Transverse colon (tissue), 4 donors: Measurements from ENCODE around the gene MDC1. TPM values are rescaled to one million over a fixed set of nuclear protein-coding genes. Genes with fewer than 3 reads are reported as not detected.

Source experiments
- DNase-seq: peaks from one replicate; pipeline ENCODE4 v3.0.0-alpha.2; 2019
- H3K27ac ChIP-seq, 4 donors: fragments of 200-600 bp; sonication (generic); 2 replicates each; pipeline ENCODE4 v1.5.1; 2016 to 2018; ENCODE audit warnings: inconsistent platforms in 4 of 4
- H3K27me3 ChIP-seq: fragments of 200-600 bp; sonication (generic); 2 replicates; pipeline ENCODE4 v1.5.1; 2017; ENCODE audit warnings: inconsistent platforms
- H3K36me3 ChIP-seq, 4 donors: fragments of 200-600 bp; sonication (generic); 2 replicates each; pipeline ENCODE4 v1.5.1; 2017 to 2019; ENCODE audit warnings: inconsistent platforms in 4 of 4
- H3K4me1 ChIP-seq, 4 donors: fragments of 200-600 bp; sonication (generic); 2 replicates each; pipeline ENCODE4 v1.5.1; 2017 to 2020; ENCODE audit warnings: inconsistent platforms in 4 of 4
- H3K4me3 ChIP-seq, 4 donors: fragments of 200-600 bp; sonication (generic); 1 replicate in 1 of 4; 2 replicates in 3 of 4; pipeline versions ENCODE4 v1.5.1 to v1.6.1; 2017 to 2019; ENCODE audit warnings: inconsistent platforms in 4 of 4
- H3K9me3 ChIP-seq, 2 donors: fragments of 200-600 bp; sonication (generic); 2 replicates each; pipeline ENCODE4 v1.5.1; 2017 to 2019; ENCODE audit warnings: inconsistent platforms in 2 of 2
- CTCF ChIP-seq, 5 experiments: fragments of 200-600 bp in 3 of 5; fragments of 450-650 bp in 2 of 5; sonication (generic) in 3 of 5; IDR thresholded peaks; 1 replicate in 2 of 5; 2 replicates in 3 of 5; pipeline ENCODE4 v1.5.1; 2016 to 2017; ENCODE audit warnings: antibody characterized with exemption in 5 of 5, inconsistent platforms in 3 of 5, mild to moderate bottlenecking in 2 of 5, moderate library complexity in 1 of 5
- EP300 ChIP-seq: sonication (generic); formaldehyde crosslinking; IDR thresholded peaks from one replicate; pipeline ENCODE4 v1.6.1; 2017; ENCODE audit warnings: antibody characterized with exemption, low read depth
- POLR2A ChIP-seq: fragments of 450-650 bp; IDR thresholded peaks from one replicate; pipeline ENCODE4 v1.6.1; 2016; ENCODE audit warnings: antibody characterized with exemption, mild to moderate bottlenecking, moderate library complexity
- POLR2AphosphoS5 ChIP-seq, 3 donors: sonication (generic); formaldehyde crosslinking; IDR thresholded peaks; one replicate each; pipeline ENCODE4 v1.6.1; 2016; ENCODE audit warnings: antibody characterized with exemption in 3 of 3
- WGBS, 2 donors: methylation state at CpG; one replicate each; pipeline ENCODE4 v1.1.5; 2018; ENCODE audit warnings: low coverage in 1 of 2; 5-methylcytosine and 5-hydroxymethylcytosine counted together
- in situ Hi-C, 4 donors: fragments of 200-750 bp; cut with MboI; loops; one replicate each; pipeline versions ENCODE4 v1.15.0 to v1.15.1; 2017; ENCODE audit warnings: low sequenced_read_pairs in 3 of 4, low pct_ligation_motif_present in 1 of 4, low pct_unique_long_range_greater_than_20kb in 1 of 4
- intact Hi-C: fragments of 100-400 bp; cut with DNase I; formaldehyde crosslinking; loops from one replicate; pipeline ENCODE4 v1.15.1; 2023; ENCODE audit warnings: low total_unique reads
- total RNA-seq, 4 donors: library from RNA; depleted of rRNA; stranded (reverse); fragments of >200 nt; gene quantifications; one replicate each; pipeline ENCODE4 v1.1.0, GENCODE V29; 2016

MDC1 gene
- total RNA-seq, 4 donors from 2014 or later, result 3.1 to 13.5 (median 9.7) TPM

- no peaks in the 10 kb centered on the region for H3K36me3 ChIP-seq
- H3K9me3 ChIP-seq, result no peaks in the 10 kb centered on the region
- H3K4me3 ChIP-seq, result no peak overlapping the region
- peak; percentile 78 for DNase-seq
- no peaks in the 10 kb centered on the region for H3K27me3 ChIP-seq
- peaks cover 26 to 53% (median 49%) of the 10 kb centered on the region in 4 donors for H3K4me1 ChIP-seq
- TF ChIP-seq CTCF (IDR thresholded peaks at IDR 0.05) (no peak), POLR2AphosphoS5 (IDR thresholded peaks at IDR 0.05) (peak; percentile 71 to 86 (median 77)), EP300 (peak; percentile 65)
- in situ Hi-C loops, result no loop called here
- peak overlapping the region; percentile 82 to 88 (median 86) for H3K27ac ChIP-seq
- intact Hi-C loops, result no loop called here
- 46 to 50% methylated on average over 2 to 12 of the region's 12 CpGs for WGBS, 2 donors
Observed at GRCh38 chr6:30752157-30752927, 35.3 kb upstream of the MDC1 start.

GRCh38 chr6:30750379-30750668 is 33.2 kb upstream of the MDC1 start:
- intact Hi-C loops (no loop called here), in situ Hi-C loops (no loop called here)
- H3K36me3 ChIP-seq, result no peaks in the 10 kb centered on the region
- no peaks in the 10 kb centered on the region for H3K27me3 ChIP-seq
- TF ChIP-seq EP300 (no peak), POLR2A (no peak), POLR2AphosphoS5 (IDR thresholded peaks at IDR 0.05) (no peak), CTCF (IDR thresholded peaks at IDR 0.05) (no peak)
- no peak for DNase-seq
- H3K27ac ChIP-seq, result peak overlapping the region; percentile 82 to 88 (median 86)
- no peak overlapping the region for H3K4me3 ChIP-seq
- no peaks in the 10 kb centered on the region for H3K9me3 ChIP-seq
- H3K4me1 ChIP-seq, result peaks cover 26 to 63% (median 54%) of the 10 kb centered on the region in 4 donors

- no peaks in the 10 kb centered on the region for H3K27me3 ChIP-seq
- H3K27ac ChIP-seq, result peak overlapping the region; percentile 82 to 88 (median 86)
- no peaks in the 10 kb centered on the region for H3K9me3 ChIP-seq
- in situ Hi-C loops (loop anchor here in 2 of 4 donors (10.0 to 25.0 kb wide), 2 partner anchors 75 to 138 kb away; partner anchors contain the start of gene DDR1 (in 2 of the 2)), intact Hi-C loops (no loop called here)
- H3K4me3 ChIP-seq, result no peak overlapping the region
- no peaks in the 10 kb centered on the region for H3K36me3 ChIP-seq
- peaks cover 28 to 69% (median 58%) of the 10 kb centered on the region in 4 donors for H3K4me1 ChIP-seq
- WGBS, 2 donors, result 28 to 64% methylated on average over 2 to 11 of the region's 12 CpGs
- DNase-seq, result peak; percentile 85
- peak in 2 of 5 experiments; percentile 50 to 60 for TF ChIP-seq CTCF (IDR thresholded peaks at IDR 0.05)
- peak; percentile 48 for TF ChIP-seq POLR2A
- no peak for TF ChIP-seq EP300
- peak; percentile 39 to 82 (median 54) for TF ChIP-seq POLR2AphosphoS5 (IDR thresholded peaks at IDR 0.05)
Observed at GRCh38 chr6:30749554-30750378, 32.7 kb upstream of the MDC1 start.

- intact Hi-C loops, result no loop called here
- no peaks in the 10 kb centered on the region for H3K9me3 ChIP-seq
- no peaks in the 10 kb centered on the region for H3K36me3 ChIP-seq
- 28 to 47% methylated on average over 4 to 8 of the region's 8 CpGs for WGBS, 2 donors
- in situ Hi-C loops, result loop anchor here in 2 of 4 donors (10.0 to 25.0 kb wide), 2 partner anchors 76 to 138 kb away; partner anchors contain the start of gene DDR1 (in 2 of the 2)
- no peaks in the 10 kb centered on the region for H3K27me3 ChIP-seq
- peaks cover 29 to 72% (median 61%) of the 10 kb centered on the region in 4 donors for H3K4me1 ChIP-seq
- peak overlapping the region; percentile 82 to 88 (median 86) for H3K27ac ChIP-seq
- TF ChIP-seq EP300 (no peak), POLR2AphosphoS5 (IDR thresholded peaks at IDR 0.05) (no peak), CTCF (IDR thresholded peaks at IDR 0.05) (no peak)
- no peak overlapping the region for H3K4me3 ChIP-seq
- no peak for DNase-seq
Observed at GRCh38 chr6:30748851-30749540, 31.9 kb upstream of the MDC1 start.
